ENCODE measurements around the gene ABCG4. TPM values are rescaled to one million over a fixed set of nuclear protein-coding genes. Genes with fewer than 3 reads are reported as not detected.

Gene ABCG4
- total RNA-seq, 4 donors from 2014 or later = not detected

DNA sequence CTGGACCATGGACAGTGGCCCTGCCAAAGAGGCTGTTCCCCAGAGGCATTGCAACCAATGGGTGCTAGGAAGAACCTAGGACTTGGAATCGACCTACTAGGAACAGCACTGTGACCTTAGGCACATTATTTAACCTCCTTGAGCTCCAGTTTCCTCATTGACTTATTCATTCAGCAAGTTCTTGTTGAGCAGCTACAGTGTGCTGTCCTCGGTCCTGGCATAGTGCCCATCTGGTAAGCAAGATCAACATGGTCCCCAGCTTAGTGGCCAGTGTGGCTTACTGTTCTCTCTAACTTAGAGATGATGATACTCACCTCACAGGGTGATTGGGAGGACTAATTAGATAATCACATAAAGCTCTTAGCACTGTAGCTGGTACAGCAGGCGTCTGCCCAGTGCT lies 8.2 kb downstream of the ABCG4 start:
- TF ChIP-seq, protein P1, sequence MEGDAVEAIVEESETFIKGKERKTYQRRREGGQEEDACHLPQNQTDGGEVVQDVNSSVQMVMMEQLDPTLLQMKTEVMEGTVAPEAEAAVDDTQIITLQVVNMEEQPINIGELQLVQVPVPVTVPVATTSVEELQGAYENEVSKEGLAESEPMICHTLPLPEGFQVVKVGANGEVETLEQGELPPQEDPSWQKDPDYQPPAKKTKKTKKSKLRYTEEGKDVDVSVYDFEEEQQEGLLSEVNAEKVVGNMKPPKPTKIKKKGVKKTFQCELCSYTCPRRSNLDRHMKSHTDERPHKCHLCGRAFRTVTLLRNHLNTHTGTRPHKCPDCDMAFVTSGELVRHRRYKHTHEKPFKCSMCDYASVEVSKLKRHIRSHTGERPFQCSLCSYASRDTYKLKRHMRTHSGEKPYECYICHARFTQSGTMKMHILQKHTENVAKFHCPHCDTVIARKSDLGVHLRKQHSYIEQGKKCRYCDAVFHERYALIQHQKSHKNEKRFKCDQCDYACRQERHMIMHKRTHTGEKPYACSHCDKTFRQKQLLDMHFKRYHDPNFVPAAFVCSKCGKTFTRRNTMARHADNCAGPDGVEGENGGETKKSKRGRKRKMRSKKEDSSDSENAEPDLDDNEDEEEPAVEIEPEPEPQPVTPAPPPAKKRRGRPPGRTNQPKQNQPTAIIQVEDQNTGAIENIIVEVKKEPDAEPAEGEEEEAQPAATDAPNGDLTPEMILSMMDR (IDR thresholded peaks at IDR 0.05; ENCODE audit: low read depth) = no peak

DNA sequence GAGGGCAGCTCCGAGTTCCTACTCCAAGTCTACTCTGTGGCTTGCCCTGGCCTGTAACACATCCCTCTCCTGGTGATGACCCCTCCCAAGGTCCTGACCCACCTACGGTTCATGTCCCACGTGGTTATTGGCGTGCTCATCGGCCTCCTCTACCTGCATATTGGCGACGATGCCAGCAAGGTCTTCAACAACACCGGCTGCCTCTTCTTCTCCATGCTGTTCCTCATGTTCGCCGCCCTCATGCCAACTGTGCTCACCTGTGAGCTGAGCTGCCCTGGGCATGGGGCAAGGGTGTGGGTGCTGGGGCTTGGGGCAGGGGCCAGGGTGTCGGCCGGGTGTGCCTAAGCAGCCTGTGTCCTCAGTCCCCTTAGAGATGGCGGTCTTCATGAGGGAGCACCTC lies 9.6 kb downstream of the ABCG4 start:
- TF ChIP-seq, protein P1 (IDR thresholded peaks at IDR 0.05; ENCODE audit: low read depth) = no peak

DNA sequence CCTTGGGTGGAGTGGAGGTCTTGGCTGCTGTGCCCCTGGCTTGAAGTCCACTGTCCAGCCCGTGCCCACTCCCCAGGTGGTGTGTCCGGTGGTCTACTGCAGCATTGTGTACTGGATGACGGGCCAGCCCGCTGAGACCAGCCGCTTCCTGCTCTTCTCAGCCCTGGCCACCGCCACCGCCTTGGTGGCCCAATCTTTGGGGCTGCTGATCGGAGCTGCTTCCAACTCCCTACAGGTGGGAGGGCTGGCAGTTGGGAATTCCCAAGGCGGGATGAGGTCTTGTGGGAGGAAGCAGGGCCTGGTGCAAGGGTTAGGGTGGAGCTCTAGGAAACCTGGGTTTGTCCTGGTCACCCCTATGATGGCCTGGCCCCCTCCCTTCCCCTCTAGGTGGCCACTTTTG lies 11.3 kb downstream of the ABCG4 start:
- TF ChIP-seq, protein P1 (IDR thresholded peaks at IDR 0.05; ENCODE audit: low read depth) = no peak

DNA sequence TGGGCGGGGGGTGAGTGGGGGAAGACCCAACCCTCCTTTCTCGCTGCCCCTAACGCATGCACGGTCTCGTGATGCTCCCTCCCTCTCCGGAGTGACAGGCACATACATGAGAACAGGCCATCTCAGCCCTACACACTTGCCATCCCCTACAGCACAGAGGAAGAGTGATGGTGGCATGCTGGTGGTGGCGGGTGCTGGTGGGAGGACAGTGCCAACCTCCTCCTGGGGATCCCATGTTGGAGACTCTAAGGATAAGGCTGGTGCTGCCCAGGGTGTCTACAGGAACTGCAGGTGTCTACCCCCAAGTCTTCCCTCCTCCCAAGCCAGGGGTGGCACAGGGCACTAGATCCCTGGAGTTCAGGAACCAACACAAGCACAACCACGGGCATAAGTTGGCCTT lies 13.0 kb downstream of the ABCG4 start:
- TF ChIP-seq, protein P1 (IDR thresholded peaks at IDR 0.05; ENCODE audit: low read depth) = no peak

DNA sequence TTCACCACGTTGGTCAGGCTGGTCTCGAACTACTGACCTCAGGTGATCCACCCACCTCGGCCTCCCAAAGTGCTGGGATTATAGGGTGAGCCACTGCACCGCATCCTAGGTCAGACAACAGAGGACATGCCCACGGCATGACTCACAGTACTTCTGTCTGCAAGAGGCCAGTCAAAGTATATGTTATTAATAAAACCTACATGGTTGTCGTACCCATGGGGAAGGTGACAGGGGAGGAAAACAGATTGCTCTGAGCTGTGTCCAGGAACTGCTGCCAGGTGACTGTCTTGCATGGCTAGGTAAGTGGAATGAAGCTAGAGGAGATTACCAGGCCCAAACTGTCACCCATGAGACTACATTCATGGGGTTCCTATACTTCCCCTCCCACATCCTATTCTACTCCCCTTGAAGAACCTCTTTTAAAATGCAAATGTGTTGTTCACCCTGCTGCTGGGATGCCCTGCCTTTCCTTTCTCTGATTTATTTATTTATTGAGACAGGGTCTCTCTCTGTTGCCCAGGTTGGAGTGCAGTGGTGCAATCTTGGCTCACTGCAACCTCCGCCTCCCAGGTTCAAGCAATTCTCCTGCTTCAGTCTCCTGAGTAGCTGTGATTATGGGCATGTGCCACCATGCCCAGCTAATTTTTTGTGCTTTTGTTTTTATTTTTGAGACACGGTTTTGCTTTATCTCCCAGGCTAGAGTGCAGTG lies 17.7 kb downstream of the ABCG4 start:
- TF ChIP-seq, protein P1 (IDR thresholded peaks at IDR 0.05; ENCODE audit: low read depth) = no peak

DNA sequence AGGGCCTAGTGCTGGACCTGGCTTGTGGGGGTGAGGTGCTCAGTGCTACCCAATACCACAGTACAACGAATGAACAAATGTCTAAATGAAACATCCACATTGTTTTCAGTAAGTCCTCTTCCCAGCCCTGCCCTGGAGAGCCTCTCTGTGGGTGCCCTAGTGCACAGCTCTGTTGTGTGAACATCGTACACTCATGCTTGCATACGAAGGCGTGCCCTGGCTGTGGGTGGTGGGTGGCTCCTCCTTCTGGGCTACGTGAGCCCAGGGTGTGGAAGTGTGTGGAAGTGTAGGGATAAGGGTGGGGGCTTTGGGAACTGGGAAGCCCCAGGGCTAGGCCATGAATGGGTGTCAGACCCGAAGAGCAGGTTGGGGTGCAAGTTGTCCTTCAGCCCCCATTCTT lies 19.1 kb downstream of the ABCG4 start:
- TF ChIP-seq, protein P1 (IDR thresholded peaks at IDR 0.05; ENCODE audit: low read depth) = no peak

DNA sequence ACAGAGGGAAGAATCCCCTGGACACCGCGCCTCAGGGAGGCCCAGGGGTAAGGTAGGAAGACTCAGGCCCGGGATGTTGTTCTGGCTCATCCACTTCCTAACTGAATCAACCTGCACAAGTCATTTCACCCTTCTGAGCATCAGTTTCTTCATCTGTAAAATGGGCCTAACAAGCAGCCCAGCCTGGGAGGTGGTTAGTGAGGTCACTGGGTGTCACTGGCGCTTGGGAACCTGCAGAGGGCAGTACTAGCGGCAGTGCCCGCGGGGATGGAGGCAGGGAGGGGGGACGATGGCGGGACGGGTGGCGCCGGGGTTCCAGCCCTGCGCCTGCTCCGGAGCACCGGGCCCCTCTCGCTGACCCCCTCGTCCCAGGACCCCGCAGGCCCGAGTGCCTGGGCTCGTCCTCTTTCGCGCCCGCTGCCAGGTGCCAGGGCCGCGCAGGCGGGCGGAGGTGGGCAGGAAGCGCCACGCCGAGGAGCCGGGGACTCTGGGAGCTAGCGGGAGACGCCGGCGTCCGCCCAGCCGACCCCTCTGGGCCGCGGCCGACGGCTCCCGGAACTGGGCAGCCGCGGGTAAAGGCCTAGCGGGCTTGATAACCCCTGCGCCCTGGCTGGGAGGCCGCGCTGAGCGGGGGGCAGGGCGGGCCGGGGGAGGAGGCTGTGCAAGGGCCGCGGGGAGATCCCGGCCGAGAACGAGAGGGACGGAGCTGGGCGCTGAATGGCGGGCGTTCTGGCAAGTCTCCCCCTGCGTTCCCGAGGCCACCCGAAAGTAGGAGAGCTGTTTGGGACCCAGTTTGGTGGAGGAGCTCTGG lies 19.8 kb downstream of the ABCG4 start, which contains the start of gene NLRX1:
NLRX1 (plus strand) TSS at position 255 of the 811 bp plus-strand sequence. CDS start 2,679 bp downstream, outside the sequence.
- TF ChIP-seq, protein P1 (IDR thresholded peaks at IDR 0.05; ENCODE audit: low read depth) = no peak
